Embryonic facial prominence (tissue), 1 donor: ENCODE measurements around the gene RGS13.

Experiments
- DNase-seq: peaks from one replicate; pipeline ENCODE4 v3.0.0-alpha.2; 2016; ENCODE audit errors: extremely low spot score

RGS13 gene

GRCh38 chr1:192635939-192636338, at the start of gene RGS13:
Gene RGS13 (plus strand): TSS chr1:192636147. CDS start chr1:192644335, 8,188 bp downstream.
- no peak for DNase-seq

GRCh38 chr1:192587386-192588266, 48.3 kb upstream of the RGS13 start:
- no peak for DNase-seq

- no peak for DNase-seq
Measured at GRCh38 chr1:192588546-192588945, 47.4 kb upstream of the RGS13 start.

GRCh38 chr1:192589813-192590212, 46.1 kb upstream of the RGS13 start:
- DNase-seq = no peak

GRCh38 chr1:192592517-192592916, 43.4 kb upstream of the RGS13 start:
- DNase-seq = no peak

GRCh38 chr1:192592981-192593708, 42.8 kb upstream of the RGS13 start:
- no peak for DNase-seq

GRCh38 chr1:192595299-192595698, 40.6 kb upstream of the RGS13 start:
- no peak for DNase-seq

GRCh38 chr1:192598589-192598988, 37.4 kb upstream of the RGS13 start:
- no peak for DNase-seq

GRCh38 chr1:192600275-192600674, 35.7 kb upstream of the RGS13 start:
- no peak for DNase-seq

- DNase-seq = no peak
Measured at GRCh38 chr1:192601143-192601542, 34.8 kb upstream of the RGS13 start.

- no peak for DNase-seq
Measured at GRCh38 chr1:192601567-192601966, 34.4 kb upstream of the RGS13 start.

- no peak for DNase-seq
Measured at GRCh38 chr1:192602757-192603156, 33.2 kb upstream of the RGS13 start.

GRCh38 chr1:192603218-192603787, 32.6 kb upstream of the RGS13 start:
- DNase-seq = no peak

GRCh38 chr1:192604979-192605620, 30.8 kb upstream of the RGS13 start:
- no peak for DNase-seq

- DNase-seq = no peak
Measured at GRCh38 chr1:192608671-192609070, 27.3 kb upstream of the RGS13 start.

GRCh38 chr1:192609110-192610079, 26.6 kb upstream of the RGS13 start:
- DNase-seq = no peak

- DNase-seq = peak; percentile 39
Measured at GRCh38 chr1:192610112-192610889, 25.6 kb upstream of the RGS13 start.

- DNase-seq = no peak
Measured at GRCh38 chr1:192615055-192615454, 20.9 kb upstream of the RGS13 start.

GRCh38 chr1:192620071-192620635, 15.8 kb upstream of the RGS13 start:
- no peak for DNase-seq
